Measurements from ENCODE around the gene CFDP1. TPM values are rescaled to one million over a fixed set of nuclear protein-coding genes. Genes with fewer than 3 reads are reported as not detected.
A peak's percentile ranks its signal among the peaks of the same experiment; 100 is the strongest.

CFDP1 gene
- total and polyA plus RNA-seq, 2 of the 13 experiments (the other 11 are each of a cell fraction or from before 2014, with no cell fraction given): 78.6 to 153 TPM

- TF ChIP-seq NFYC (CRISPR knock-in tag; IDR thresholded peaks at IDR 0.05) (no peak), MZF1 (CRISPR knock-in tag; IDR thresholded peaks at IDR 0.05; ENCODE audit: borderline replicate concordance) (no peak), ZNF225 (CRISPR knock-in tag; IDR thresholded peaks at IDR 0.05) (no peak), PRMT3 (CRISPR knock-in tag; IDR thresholded peaks at IDR 0.05; ENCODE audit: borderline replicate concordance, low read depth) (no peak), ZKSCAN1 (IDR thresholded peaks at IDR 0.05; ENCODE audit: low read length) (no peak), RELA (CRISPR knock-in tag; IDR thresholded peaks at IDR 0.05) (no peak), SP2 (CRISPR knock-in tag; IDR thresholded peaks at IDR 0.05) (no peak), RAD21 (CRISPR knock-in tag; IDR thresholded peaks at IDR 0.05) (no peak), ASH2L (IDR thresholded peaks at IDR 0.05; ENCODE audit: insufficient read length, low read depth, low read length) (peak; percentile 20), CCAR2 (optimal IDR thresholded peaks at IDR 0.05; ENCODE audit: low read depth, low read length) (no peak), ZFP82 (CRISPR knock-in tag; IDR thresholded peaks at IDR 0.05; ENCODE audit: borderline replicate concordance) (no peak), ZNF510 (CRISPR knock-in tag; IDR thresholded peaks at IDR 0.05; ENCODE audit: low read depth) (no peak), SALL1 (CRISPR knock-in tag; IDR thresholded peaks at IDR 0.05) (no peak; the same call in 1 of the 2 replicates), ZSCAN31 (CRISPR knock-in tag; IDR thresholded peaks at IDR 0.05; ENCODE audit: low read depth) (no peak), TAF1 (CRISPR knock-in tag; IDR thresholded peaks at IDR 0.05) (0 out of 2 replicates have a peak, but pooled peaks have one; percentile 0), ZFY (CRISPR knock-in tag; IDR thresholded peaks at IDR 0.05) (peak; percentile 20; the same call in 1 of the 2 replicates), MTA1 (CRISPR knock-in tag; IDR thresholded peaks at IDR 0.05; ENCODE audit: borderline replicate concordance) (no peak), PCBP1 (IDR thresholded peaks at IDR 0.05; ENCODE audit: borderline replicate concordance, low read depth, low read length) (0 out of 2 replicates have a peak, but pooled peaks have one; percentile 27), ZNF143 (CRISPR knock-in tag; IDR thresholded peaks at IDR 0.05) (no peak)
- TF ChIP-seq, protein P1, sequence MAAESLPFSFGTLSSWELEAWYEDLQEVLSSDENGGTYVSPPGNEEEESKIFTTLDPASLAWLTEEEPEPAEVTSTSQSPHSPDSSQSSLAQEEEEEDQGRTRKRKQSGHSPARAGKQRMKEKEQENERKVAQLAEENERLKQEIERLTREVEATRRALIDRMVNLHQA (CRISPR knock-in tag; IDR thresholded peaks at IDR 0.05): no peak
- TF ChIP-seq, protein P2, sequence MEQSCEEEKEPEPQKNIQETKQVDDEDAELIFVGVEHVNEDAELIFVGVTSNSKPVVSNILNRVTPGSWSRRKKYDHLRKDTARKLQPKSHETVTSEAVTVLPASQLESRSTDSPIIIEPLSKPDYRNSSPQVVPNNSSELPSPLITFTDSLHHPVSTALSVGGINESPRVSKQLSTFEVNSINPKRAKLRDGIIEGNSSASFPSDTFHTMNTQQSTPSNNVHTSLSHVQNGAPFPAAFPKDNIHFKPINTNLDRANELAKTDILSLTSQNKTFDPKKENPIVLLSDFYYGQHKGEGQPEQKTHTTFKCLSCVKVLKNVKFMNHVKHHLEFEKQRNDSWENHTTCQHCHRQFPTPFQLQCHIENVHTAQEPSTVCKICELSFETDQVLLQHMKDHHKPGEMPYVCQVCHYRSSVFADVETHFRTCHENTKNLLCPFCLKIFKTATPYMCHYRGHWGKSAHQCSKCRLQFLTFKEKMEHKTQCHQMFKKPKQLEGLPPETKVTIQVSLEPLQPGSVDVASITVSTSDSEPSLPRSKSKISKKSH (CRISPR knock-in tag; IDR thresholded peaks at IDR 0.05; ENCODE audit: borderline replicate concordance): no peak
- TF ChIP-seq, protein P3, sequence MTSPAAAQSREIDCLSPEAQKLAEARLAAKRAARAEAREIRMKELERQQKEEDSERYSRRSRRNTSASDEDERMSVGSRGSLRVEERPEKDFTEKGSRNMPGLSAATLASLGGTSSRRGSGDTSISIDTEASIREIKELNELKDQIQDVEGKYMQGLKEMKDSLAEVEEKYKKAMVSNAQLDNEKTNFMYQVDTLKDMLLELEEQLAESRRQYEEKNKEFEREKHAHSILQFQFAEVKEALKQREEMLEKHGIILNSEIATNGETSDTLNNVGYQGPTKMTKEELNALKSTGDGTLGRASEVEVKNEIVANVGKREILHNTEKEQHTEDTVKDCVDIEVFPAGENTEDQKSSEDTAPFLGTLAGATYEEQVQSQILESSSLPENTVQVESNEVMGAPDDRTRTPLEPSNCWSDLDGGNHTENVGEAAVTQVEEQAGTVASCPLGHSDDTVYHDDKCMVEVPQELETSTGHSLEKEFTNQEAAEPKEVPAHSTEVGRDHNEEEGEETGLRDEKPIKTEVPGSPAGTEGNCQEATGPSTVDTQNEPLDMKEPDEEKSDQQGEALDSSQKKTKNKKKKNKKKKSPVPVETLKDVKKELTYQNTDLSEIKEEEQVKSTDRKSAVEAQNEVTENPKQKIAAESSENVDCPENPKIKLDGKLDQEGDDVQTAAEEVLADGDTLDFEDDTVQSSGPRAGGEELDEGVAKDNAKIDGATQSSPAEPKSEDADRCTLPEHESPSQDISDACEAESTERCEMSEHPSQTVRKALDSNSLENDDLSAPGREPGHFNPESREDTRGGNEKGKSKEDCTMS (CRISPR knock-in tag; conservative IDR thresholded peaks at IDR 0.05): no peak
- TF ChIP-seq, protein P4, sequence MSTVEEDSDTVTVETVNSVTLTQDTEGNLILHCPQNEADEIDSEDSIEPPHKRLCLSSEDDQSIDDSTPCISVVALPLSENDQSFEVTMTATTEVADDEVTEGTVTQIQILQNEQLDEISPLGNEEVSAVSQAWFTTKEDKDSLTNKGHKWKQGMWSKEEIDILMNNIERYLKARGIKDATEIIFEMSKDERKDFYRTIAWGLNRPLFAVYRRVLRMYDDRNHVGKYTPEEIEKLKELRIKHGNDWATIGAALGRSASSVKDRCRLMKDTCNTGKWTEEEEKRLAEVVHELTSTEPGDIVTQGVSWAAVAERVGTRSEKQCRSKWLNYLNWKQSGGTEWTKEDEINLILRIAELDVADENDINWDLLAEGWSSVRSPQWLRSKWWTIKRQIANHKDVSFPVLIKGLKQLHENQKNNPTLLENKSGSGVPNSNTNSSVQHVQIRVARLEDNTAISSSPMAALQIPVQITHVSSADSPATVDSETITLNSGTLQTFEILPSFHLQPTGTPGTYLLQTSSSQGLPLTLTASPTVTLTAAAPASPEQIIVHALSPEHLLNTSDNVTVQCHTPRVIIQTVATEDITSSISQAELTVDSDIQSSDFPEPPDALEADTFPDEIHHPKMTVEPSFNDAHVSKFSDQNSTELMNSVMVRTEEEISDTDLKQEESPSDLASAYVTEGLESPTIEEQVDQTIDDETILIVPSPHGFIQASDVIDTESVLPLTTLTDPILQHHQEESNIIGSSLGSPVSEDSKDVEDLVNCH (CRISPR knock-in tag; IDR thresholded peaks at IDR 0.05): no peak
These were observed 172.3 kb downstream of the CFDP1 start (continued) for GRCh38 chr16:75260851-75261589.

Data from HepG2 (cell line).